EL (cell line): Measurements from ENCODE around the gene GPLD1.
"Not testable (repeated sequence)": the region's sequence is repeated elsewhere in the genome, so short reads cannot be mapped to it uniquely, and the experiment has no call there.

Experiments used
- DNase-seq: peaks from one replicate; pipeline ENCODE4 v3.0.0-alpha.2; 2016

GPLD1 gene

DNA sequence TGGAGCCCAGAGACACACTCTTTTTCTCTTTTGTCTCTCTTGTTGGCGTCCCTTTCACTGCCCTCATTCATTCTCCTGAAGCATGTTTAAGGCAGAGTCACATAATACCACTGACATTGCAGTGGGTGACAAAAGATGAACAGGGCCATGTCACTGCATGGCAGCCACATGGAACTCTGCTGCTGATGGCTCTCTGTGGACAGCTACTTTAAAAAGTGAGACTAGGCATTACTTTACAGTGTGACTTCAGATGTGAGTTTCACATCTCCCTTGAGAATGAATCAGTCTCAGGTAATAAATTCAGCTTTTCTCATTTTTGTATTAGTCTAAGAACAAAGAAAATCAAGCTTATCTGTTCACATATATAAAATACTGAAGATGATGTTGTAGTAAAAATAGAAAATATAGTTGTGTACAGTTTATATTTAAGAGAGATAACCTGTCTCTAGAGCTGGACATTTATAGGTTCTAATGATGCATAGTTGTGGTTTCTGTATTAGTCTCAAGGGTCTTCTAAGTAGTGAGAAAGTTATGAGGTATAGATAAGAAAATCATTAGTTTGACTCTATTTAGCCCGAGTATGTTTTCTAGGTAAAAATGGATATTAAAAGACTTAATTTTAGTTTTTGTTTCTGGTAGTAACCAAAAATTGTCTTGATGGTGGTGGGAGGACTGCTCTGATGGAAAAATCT, 80.5 kb downstream of the GPLD1 start:
- DNase-seq, result no peak

DNA sequence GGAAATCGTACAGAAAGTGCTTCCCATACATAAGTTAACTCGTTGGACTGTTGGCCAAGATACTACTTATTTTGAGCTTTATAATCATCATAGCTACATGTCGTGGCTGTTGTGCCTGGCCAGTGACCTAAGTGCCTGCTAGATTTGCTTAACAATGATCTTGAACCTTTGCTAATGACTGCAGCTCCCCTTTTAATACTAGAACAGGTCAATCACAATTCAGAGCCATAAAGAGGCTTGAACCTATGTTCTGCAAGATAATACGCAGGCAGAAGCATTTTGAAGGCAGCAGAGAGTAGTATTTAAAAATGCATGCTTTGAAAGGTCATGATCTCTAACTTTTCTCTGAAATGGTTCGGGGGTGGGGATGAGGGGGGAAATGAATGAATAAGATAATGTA, 84.1 kb downstream of the GPLD1 start:
- DNase-seq, result no peak

DNA sequence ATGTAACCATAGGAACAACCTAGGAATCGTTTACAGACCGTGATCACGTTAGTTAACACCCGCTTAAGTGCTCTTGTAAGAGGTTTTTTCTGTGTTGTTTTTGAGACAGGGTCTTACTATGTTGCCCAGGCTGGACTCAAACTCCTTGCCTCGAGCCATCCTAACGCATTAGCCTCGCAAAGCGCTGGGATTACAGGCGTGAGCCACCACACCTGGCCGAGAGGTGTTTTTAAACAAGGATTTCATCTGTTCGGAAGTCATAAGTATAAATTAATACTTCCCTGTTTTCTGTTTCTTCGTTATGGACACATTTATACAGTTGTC, 85.9 kb downstream of the GPLD1 start:
- no peak for DNase-seq

DNA sequence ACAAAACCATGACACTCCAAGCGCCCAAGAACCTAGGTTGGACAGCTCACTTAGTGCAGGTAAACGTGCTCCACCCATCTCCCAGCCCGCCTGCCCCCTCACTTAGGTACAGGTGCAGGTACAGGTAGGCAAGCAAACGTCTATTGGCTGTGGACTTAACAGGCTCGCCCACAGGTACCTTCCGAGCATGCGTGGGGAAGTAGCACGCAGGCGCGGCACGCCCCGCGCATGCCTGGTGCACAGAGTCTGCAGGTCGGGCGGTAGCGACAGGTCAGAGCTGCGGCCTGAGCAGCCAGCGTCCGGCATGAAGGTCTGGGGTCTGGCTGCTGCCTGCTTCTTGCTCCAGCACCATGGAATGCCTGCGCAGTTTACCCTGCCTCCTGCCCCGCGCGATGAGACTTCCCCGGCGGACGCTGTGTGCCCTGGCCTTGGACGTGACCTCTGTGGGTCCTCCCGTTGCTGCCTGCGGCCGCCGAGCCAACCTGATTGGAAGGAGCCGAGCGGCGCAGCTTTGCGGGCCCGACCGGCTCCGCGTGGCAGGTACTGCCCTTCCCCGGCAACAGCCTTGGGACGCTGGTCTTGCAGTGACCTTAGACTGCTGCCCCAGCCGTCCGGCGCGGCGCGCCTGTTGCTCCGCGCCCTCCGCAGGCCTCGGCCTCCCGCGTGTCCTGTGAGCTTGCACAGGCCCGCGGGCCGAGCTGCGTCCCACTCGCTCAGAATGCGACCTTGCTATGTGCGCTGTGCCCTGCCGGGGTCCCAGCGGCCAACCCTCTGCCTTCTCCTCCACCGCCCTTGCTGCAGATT, 86.5 kb downstream of the GPLD1 start, which contains the start of gene MRS2:
MRS2 (plus strand) TSS at position 240 of the 804 bp plus-strand sequence; CDS start at position 351, 111 bp downstream.
- peak; percentile 72 for DNase-seq

DNA sequence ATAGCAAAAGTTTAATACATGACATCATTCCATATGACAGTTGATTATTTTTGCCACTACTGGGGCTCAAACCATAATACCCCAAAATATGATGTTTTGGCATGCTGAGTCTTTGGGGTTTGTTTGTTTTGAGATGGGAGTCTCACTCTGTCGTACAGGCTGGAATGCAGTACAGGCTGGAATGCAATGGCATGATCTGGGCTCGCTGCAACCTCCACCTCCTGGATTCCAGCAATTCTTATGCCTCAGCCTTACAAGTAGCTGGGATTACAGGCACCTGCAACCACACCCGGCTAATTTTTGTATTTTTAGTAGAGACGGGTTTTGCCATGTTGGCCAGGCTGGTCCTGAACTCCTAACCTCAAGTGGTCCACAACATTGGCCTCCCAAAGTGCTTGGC, 87.9 kb downstream of the GPLD1 start:
- DNase-seq, result no peak

DNA sequence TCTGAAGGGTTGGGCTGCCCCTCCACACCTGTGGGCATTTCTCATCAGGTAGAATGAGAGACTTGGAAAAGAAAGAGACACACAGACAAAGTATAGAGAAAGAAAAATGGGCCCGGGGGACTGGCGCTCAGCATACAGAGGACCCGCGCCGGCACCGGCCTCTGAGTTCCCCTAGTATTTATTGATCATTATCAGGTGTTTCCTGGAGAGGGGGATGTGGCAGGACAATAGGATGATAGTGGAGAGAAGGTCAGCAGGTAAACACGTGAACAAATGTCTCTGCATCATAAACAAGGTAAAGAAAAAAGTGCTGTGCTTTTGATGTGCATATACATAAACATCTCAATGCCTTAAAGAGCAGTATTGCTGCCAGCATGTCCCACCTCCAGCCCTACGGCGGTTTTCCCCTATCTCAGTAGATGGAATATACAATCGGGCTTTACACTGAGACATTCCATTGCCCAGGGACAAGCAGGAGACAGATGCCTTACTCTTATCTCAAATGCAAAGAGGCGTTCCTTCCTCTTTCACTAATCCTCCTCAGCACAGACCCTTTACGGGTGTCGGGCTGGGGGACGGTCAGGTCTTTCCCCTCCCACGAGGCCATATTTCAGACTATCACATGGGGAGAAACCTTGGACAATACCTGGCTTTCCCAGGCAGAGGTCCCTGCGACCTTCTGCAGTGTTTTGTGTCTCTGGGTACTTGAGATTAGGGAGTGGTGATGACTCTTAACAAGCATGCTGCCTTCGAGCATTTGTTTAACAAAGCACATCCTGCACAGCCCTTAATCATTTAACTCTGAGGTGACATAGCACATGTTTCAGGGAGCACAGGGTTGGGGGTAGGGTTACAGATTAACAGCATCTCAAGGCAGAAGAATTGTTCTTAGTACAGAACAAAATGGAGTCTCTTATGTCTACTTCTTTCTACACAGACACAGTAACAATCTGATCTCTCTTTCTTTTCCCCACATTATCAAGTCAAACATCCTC, 89.0 kb downstream of the GPLD1 start:
- DNase-seq, result not testable (repeated sequence)

DNA sequence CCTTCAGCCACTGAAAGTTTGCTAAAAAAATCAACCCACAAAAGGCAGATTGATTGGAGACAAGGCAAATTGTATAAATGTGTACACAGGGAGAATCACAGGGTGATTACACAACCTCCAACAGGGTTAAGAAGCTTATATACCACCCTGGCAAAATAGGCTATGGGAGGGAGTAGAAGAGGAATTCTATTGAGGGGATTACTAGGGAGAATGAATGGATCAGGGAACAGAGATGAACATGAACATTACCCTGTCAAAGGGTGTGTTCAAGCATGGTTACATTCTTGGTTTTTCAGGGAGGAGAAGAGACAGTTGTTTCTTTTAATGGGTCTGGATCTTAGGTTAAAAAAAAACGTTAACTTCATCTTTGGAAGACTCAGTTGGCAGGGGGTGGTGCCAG, 91.7 kb downstream of the GPLD1 start:
- no peak for DNase-seq

DNA sequence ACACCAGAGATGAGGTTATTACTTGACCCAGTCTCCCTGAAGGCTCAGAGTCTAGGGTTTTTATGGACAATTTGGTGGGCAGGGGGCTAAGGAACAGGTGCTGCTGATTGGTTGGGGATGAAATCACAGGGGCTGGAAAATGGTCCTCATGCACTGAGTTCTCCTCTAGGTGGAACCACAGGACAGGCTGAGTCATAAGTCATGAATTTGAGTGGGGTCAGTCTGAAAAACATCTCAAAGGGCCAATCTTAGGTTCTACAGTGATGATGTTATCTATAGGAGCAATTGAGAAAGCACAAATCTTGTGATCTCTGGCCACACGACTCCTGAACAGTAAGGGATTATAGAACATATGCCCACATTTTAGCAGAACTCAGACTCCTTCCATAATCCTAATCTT, 92.6 kb downstream of the GPLD1 start:
- no peak for DNase-seq

DNA sequence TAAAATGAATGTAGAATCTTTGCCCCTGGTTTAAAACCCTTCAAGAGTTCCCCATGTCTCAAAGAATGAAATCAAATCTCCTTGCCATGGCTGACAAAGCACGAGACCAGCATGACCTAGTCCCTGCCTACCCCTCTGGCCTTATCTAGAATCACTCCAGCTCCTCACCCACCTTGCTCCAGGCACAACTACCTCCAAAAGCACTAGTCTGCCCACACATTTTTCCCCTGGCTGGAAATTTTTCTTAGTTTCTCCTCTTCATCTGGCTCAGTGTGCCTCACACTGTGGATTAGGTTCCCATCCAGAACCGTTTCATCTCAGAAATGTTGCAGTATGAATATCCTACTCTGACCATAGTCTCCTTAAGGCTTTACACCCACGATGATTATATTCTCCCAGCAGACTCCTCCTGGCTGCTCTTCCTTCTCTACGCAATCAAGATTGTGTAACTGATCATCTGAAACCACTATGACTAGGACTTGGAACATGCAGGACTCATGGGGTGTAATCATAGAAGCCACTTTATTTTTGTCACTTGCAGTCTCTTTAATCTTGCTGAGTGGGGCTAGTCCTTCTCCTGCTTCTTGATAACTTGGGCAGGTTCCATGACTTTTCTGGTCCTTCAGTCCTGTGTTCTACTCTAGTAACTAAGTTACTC, 94.5 kb downstream of the GPLD1 start:
- DNase-seq, result peak; percentile 79

DNA sequence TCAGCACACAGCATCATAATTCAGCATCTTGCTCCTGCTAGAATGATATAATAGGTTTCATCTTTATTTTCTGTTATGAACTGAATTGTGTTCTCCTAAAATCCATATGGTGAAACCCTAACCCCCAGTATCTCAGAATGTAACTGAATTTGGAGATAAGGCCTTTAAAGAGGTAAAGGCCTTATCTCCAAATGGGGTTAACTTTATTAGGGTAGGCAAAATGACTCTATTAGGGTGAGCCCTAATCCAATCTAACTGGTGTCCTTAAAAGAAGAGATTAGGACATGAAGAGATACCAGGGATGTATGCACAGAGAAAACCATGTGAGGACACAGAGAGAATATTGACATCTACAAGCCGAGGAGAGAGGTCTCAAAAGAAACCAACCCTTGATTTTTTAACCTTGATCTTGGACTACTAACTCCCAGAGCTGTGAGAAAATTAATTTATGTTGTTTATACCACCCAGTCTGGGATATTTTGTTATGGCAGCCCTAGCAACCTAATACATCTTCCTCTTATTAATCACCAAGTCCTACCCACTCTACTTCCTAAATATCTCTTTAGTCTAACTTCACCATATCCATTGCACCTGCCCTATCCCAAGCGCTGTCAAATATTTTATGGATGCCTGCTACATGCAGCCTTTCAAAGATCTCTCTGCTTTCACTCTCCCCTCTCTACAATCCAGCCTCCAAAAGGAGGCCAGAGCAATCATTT, 95.2 kb downstream of the GPLD1 start:
- DNase-seq, result no peak

DNA sequence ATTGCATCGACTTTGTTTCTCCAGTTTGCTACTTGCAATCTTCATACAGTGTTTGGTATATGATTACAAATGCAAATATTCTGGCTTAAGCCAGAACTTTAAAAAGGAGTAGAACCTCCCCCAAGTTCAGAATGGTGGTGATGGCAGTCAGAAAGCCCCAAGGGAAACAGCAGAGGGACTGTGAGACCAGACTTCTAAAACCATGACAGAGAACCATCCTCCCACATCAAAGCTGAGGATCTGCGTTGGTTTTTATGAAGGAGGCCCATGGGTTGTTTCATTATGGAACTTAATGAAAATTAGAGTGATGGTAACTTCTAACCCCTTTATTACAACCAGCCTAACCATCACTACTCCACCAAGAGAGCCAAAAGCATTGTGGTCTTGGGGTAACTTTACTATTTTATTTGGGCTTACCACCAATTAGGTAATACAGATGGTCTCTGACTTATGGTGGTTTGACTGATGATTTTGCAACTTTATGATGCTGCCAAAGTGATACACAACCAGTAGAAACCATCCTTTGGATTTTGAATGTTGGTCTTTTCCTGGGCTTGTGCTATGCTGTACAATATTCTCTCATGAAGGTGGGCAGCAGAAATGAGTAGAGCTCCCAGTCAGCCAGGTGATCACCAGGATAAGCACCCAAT, 97.5 kb downstream of the GPLD1 start:
- no peak for DNase-seq

DNA sequence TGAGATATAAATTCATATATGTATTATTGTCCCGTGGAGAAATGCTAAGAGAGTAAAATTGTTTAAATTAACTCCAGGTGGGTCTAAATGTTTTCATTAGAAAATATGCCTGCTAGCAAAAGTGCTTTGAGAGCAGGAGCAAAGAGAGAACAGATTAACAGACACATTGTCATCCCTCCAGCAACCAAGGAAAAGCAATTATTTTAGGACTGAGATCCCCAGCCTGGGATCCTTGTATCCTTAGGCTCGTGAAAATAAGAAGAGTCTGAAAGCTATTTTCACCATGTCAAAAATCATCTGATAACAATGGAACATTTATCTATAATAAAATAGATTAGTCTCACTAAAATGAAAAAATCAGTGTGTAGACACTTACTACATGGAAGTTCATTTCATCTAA, 98.2 kb downstream of the GPLD1 start:
- DNase-seq, result no peak

DNA sequence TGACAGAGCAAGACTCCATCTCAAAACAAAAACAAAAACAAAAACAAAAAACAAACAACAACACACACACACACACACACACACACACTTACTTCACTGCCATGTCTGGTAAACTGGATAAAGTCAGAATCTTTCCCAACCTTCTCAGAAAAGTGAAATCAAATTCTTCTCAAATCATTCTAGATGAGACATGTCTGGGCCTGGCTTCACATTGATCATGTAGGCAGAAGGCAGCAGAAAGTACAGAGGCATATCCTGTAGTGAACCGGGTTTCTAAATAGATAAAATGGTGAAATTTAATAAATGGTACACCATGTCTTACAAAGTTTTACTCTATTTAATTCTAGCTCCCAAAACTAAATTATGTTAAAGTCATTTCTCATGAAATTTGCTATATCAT, 101.6 kb downstream of the GPLD1 start:
- DNase-seq, result no peak

DNA sequence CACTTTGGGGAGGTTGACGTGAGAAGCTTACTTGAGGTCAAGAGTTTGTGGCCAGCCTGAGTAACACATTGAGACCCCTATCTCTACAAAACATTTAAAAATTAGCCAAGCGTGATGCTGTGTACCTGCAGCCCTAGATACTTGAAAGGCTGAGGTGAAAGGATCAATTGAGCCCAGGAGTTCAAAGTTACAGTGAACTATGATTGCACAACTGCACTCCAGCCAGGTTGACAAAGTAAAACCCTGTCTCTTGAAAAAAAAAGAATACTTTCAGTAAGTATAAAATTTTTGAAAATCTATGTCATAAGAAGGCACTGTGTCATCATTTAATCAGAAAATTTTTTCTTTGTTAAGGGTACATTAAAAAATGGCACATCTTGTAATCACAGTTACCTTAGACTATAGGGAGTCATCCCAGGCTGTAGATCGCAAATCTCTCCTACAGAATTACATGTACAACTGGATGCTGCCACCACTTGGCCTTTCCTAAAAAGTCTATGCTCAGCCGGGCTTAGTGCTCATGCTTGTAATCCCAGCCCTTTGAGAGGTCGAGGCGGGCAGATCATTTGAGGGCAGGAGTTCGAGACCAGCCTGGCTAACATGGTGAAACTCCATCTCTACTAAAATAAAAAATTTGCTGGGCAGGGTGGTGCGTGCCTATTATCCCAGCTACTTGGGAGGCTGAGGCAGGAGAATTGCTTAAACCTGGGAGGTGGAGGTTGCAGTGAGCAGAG, 103.7 kb downstream of the GPLD1 start:
- DNase-seq, result no peak

DNA sequence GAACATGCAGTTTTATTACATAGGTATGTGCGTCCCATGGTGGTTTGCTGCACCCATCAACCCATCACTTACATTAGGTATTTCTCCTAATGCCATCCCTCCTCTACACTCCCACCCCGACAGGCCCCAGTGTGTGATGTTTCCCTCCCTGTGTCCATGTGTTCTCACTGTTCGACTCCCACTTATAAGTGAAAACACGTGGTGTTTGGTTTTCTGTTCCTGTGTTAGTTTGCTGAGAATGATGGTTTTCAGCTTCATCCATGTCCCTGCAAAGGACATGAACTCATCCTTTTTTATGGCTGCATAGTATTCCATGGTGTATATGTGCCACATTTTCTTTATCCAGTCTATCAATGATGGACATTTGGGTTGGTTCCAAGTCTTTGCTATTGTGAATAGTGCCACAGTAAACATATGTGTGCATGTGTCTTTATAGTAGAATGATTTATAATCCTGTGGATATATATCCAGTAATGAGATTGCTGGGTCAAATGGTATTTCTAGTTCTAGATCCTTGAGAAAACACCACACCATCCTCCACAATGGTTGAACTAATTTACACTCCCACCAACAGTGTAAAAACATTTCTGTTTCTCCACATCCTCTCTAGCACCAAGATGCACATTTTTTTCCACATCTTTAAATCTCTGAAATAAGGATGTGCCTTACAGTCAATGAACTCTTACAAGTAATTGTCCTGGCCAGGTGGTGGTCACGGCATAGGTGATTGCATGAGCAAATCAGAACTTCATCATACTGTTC, 104.8 kb downstream of the GPLD1 start:
- not testable (repeated sequence) for DNase-seq

DNA sequence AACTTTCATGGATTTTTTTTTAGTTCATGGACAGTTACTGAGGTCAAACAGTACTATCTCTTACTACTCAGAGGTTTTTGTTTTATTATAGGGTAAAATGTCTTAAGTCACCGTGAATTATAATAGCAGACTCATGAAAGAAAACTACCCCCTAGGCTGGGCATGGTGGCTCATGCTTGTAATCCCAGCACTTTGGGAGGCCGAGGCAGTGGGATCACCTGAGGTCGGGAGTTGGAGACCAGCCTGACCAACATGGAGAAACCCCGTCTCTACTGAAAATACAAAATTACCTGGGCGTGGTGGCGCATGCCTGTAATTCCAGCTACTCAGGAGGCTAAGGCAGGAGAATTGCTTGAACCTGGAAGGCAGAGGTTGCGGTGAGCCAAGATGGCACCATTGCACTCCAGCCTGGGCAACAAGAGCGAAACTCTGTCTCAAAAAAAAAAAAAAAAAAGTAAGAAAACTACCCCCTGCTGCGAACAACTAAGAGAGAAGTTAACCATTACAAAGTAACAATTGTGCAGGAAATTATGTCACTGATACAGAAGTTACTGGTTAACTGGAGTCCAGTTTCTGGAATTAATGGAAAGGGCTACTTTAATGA, 106.4 kb downstream of the GPLD1 start:
- DNase-seq, result not testable (repeated sequence)

DNA sequence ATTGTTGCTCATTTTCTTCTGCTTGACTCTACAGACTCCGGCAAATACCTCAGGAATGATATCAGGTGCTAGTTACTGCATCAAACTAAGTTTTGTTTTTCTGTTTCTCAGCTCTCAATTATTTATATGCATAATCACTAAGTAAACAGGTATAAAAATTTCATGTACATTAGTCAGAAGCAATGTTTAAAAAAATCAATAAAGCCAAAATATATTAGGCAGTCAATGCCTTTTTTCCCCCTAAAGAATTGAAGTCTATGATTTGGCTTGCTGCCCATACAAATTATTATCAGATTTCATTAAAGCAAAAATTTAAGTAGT, 107.2 kb downstream of the GPLD1 start:
- DNase-seq, result no peak

DNA sequence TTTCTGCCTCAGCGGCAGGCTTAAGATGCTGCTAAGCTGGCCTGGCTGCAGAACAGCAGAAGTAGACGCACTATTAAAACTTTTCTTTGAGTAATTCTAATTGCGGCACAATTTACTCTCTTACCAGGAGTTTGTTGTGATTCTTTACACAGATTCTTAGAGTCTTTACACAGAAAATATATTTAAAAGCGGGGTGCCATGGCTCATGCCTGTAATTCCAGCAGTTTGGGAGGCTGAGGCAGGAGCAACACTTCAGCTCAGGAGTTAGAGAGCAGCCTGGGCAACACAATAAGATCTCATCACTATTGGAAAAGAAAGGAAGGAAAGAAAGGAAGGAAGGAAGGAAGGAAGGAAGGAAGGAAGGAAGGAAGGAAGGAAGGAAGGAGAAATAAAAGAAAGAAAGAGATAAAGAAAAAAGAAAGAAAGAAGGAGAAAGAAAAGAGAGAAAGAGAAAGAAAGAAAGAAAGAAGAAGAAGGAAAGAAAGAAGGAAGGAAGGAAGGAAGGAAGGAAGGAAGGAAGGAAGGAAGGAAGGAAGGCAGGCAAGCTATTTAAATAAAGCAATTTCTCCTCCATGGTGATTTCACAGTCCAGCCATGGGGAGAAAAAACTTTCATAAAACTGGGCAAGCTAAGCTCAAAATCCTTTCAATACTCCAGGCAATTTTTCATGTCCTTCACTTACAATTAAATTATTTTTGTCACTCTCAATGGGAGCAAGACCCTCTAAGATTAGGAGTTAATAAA, 107.7 kb downstream of the GPLD1 start:
- no peak for DNase-seq
